HUES6 (cell line): ENCODE results near the gene MED13L.

Experiments used
- H3K27ac ChIP-seq: 2 replicates; pipeline ENCODE4 v1.7.0; 2013; ENCODE audit warnings: low read depth, mild to moderate bottlenecking, low read length, inconsistent platforms
- H3K27me3 ChIP-seq: 2 replicates; pipeline ENCODE4 v1.6.1; 2013; ENCODE audit warnings: low read length; ENCODE audit not compliant: control insufficient read depth, insufficient read depth
- H3K36me3 ChIP-seq: 2 replicates; pipeline ENCODE4 v1.6.1; 2013; ENCODE audit warnings: low read length; ENCODE audit not compliant: control insufficient read depth, insufficient read depth
- H3K4me1 ChIP-seq: 2 replicates; pipeline ENCODE4 v1.6.1; 2013; ENCODE audit warnings: low read length; ENCODE audit not compliant: control insufficient read depth, insufficient read depth
- H3K4me3 ChIP-seq: 2 replicates; pipeline ENCODE4 v1.5.1; 2013; ENCODE audit warnings: low read depth, low read length
- H3K9ac ChIP-seq: one replicate; pipeline ENCODE4 v1.6.1; 2013; ENCODE audit warnings: mild to moderate bottlenecking, low read length
- H3K9me3 ChIP-seq: 2 replicates; pipeline ENCODE4 v1.6.1; 2013; ENCODE audit warnings: low read depth, low read length; ENCODE audit not compliant: control insufficient read depth, insufficient read depth

Gene MED13L

GRCh38 chr12:115922952-115923564 is 354.4 kb downstream of the MED13L start:
- Histone ChIP-seq H3K9ac (no peak overlapping the region), H3K27me3 (peaks cover 8% of the 10 kb centered on the region; the same call in 1 of the 2 replicates), H3K36me3 (no peaks in the 10 kb centered on the region), H3K27ac (no peak overlapping the region), H3K4me3 (no peak overlapping the region), H3K4me1 (no peaks in the 10 kb centered on the region), H3K9me3 (peaks cover 22% of the 10 kb centered on the region)

- no peaks in the 10 kb centered on the region for H3K36me3 ChIP-seq
- H3K4me3 ChIP-seq = no peak overlapping the region
- H3K4me1 ChIP-seq = 0 out of 2 replicates have a peak, but pooled peaks cover 4% of the 10 kb centered on the region
- H3K27me3 ChIP-seq = peaks cover 31% of the 10 kb centered on the region
- peaks cover 22% of the 10 kb centered on the region for H3K9me3 ChIP-seq
- H3K27ac ChIP-seq = no peak overlapping the region
- H3K9ac ChIP-seq = no peak overlapping the region
These were observed 356.9 kb downstream of the MED13L start for GRCh38 chr12:115920395-115921183.

GRCh38 chr12:115918763-115919162 is 358.7 kb downstream of the MED13L start:
- Histone ChIP-seq H3K9ac (no peak overlapping the region), H3K4me1 (0 out of 2 replicates have a peak, but pooled peaks cover 4% of the 10 kb centered on the region), H3K27ac (no peak overlapping the region), H3K27me3 (peaks cover 34% of the 10 kb centered on the region), H3K9me3 (peaks cover 19% of the 10 kb centered on the region), H3K36me3 (no peaks in the 10 kb centered on the region), H3K4me3 (no peak overlapping the region)

GRCh38 chr12:115916910-115917668 is 360.4 kb downstream of the MED13L start:
- H3K27me3 ChIP-seq = peaks cover 34% of the 10 kb centered on the region
- peak overlapping the region; percentile 23 for H3K9ac ChIP-seq
- H3K36me3 ChIP-seq = no peaks in the 10 kb centered on the region
- H3K27ac ChIP-seq = no peak overlapping the region
- 0 out of 2 replicates have a peak, but pooled peaks cover 4% of the 10 kb centered on the region for H3K4me1 ChIP-seq
- H3K9me3 ChIP-seq = 0 out of 2 replicates have a peak, but pooled peaks cover 3% of the 10 kb centered on the region
- peak overlapping the region; percentile 56 for H3K4me3 ChIP-seq

- H3K4me1 ChIP-seq = 0 out of 2 replicates have a peak, but pooled peaks cover 4% of the 10 kb centered on the region
- peaks cover 34% of the 10 kb centered on the region for H3K27me3 ChIP-seq
- no peaks in the 10 kb centered on the region for H3K36me3 ChIP-seq
- no peak overlapping the region for H3K27ac ChIP-seq
- no peak overlapping the region for H3K9ac ChIP-seq
- H3K9me3 ChIP-seq = no peaks in the 10 kb centered on the region
- H3K4me3 ChIP-seq = no peak overlapping the region
These were observed 363.4 kb downstream of the MED13L start for GRCh38 chr12:115914122-115914521.

GRCh38 chr12:115912440-115912839 is 365.1 kb downstream of the MED13L start:
- 0 out of 2 replicates have a peak, but pooled peaks cover 2% of the 10 kb centered on the region for H3K4me1 ChIP-seq
- H3K9ac ChIP-seq = no peak overlapping the region
- H3K4me3 ChIP-seq = no peak overlapping the region
- no peaks in the 10 kb centered on the region for H3K36me3 ChIP-seq
- peaks cover 21% of the 10 kb centered on the region for H3K27me3 ChIP-seq
- no peaks in the 10 kb centered on the region for H3K9me3 ChIP-seq
- no peak overlapping the region for H3K27ac ChIP-seq

GRCh38 chr12:115911360-115911759 is 366.1 kb downstream of the MED13L start:
- no peaks in the 10 kb centered on the region for H3K36me3 ChIP-seq
- H3K9ac ChIP-seq = no peak overlapping the region
- H3K4me3 ChIP-seq = no peak overlapping the region
- no peaks in the 10 kb centered on the region for H3K9me3 ChIP-seq
- no peaks in the 10 kb centered on the region for H3K4me1 ChIP-seq
- no peak overlapping the region for H3K27ac ChIP-seq
- peaks cover 11% of the 10 kb centered on the region for H3K27me3 ChIP-seq

- no peaks in the 10 kb centered on the region for H3K36me3 ChIP-seq
- no peak overlapping the region for H3K27ac ChIP-seq
- H3K4me1 ChIP-seq = no peaks in the 10 kb centered on the region
- H3K9ac ChIP-seq = no peak overlapping the region
- no peaks in the 10 kb centered on the region for H3K27me3 ChIP-seq
- H3K4me3 ChIP-seq = no peak overlapping the region
- no peaks in the 10 kb centered on the region for H3K9me3 ChIP-seq
These were observed 367.4 kb downstream of the MED13L start for GRCh38 chr12:115910057-115910456.
